OCI-LY7 (cell line): ENCODE measurements around the gene CFTR.

Experiments used
- CTCF ChIP-seq: fragments of 200-600 bp; sonication (generic); conservative IDR thresholded peaks from 2 replicates; pipeline ENCODE4 v1.5.1; 2014; ENCODE audit warnings: mild to moderate bottlenecking, antibody characterized with exemption, low read length, moderate library complexity, mixed read lengths
- EZH2phosphoT487 ChIP-seq: fragments of 200-600 bp; sonication (generic); IDR thresholded peaks from 2 replicates; pipeline ENCODE4 v1.6.1; 2018; ENCODE audit warnings: low read depth, borderline replicate concordance, mild to moderate bottlenecking, mixed run types, antibody characterized with exemption, low read length, moderate library complexity, mixed read lengths

- TF ChIP-seq CTCF (no peak), EZH2phosphoT487 (no peak)
Observed at GRCh38 chr7:117480055-117480362, 184 bp downstream of the CFTR start.
